ENCODE results near the gene DPY19L1.
"Not testable (repeated sequence)": the region's sequence is repeated elsewhere in the genome, so short reads cannot be mapped to it uniquely, and the experiment has no call there.

Gene DPY19L1

DNA sequence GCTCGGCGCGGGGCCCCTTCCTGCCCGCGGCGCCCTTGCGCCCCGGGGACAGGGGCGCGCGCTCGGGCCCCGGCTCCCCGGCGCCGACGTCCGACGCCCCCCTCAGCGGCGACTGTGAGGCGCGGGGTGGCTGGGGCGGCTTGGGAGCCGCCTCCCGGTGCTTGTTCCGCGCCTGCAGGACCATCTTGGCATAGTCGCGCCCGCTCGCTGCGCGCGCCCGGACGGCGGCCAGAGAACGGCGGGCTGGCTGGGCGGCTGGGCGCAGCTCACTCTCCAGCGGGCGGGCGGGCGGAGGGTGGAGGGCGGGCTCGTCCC, at the start of gene DPY19L1:
DPY19L1 (minus strand) TSS at position 275 of the 315 bp plus-strand sequence; CDS start at position 184, 91 bp downstream.
- no peak for DNase-seq

DNA sequence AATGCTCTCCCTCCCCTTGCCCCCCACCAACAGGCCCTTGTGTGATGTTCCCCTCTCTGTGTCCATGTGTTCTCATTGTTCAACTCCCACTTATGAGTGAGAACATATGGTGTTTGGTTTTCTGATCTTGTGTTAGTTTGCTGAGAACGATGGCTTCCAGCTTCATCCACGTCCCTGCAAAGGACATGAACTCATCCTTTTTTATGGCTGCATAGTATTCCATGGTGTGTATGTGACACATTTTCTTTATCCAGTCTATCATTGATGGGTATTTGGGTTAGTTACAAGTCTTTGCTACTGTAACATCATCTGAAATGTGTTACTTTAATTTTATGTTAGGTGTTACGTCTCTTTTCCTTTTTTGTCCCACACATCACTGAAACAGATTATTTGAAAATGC, 42.2 kb upstream of the DPY19L1 start:
- not testable (repeated sequence) for DNase-seq

DNA sequence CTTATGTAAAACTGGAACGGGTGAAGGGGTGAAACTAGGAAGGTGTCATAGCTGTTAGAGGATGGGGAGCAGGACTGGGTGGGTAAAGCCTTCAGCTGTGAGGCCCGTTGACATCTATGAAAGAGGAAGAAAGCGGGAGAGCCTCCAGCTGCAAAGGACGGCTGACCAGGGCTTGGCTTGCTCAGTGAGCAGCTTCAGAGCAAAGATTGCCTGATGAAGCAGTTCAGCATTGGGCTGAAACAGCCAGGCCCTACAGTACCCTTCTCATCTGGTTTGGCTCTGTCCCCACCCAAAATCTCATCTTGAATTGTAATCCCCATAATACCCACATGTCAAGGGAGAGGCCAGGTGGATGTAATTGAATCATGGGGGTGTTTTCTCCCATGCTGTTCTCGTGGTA, 36.7 kb upstream of the DPY19L1 start:
- not testable (repeated sequence) for DNase-seq

DNA sequence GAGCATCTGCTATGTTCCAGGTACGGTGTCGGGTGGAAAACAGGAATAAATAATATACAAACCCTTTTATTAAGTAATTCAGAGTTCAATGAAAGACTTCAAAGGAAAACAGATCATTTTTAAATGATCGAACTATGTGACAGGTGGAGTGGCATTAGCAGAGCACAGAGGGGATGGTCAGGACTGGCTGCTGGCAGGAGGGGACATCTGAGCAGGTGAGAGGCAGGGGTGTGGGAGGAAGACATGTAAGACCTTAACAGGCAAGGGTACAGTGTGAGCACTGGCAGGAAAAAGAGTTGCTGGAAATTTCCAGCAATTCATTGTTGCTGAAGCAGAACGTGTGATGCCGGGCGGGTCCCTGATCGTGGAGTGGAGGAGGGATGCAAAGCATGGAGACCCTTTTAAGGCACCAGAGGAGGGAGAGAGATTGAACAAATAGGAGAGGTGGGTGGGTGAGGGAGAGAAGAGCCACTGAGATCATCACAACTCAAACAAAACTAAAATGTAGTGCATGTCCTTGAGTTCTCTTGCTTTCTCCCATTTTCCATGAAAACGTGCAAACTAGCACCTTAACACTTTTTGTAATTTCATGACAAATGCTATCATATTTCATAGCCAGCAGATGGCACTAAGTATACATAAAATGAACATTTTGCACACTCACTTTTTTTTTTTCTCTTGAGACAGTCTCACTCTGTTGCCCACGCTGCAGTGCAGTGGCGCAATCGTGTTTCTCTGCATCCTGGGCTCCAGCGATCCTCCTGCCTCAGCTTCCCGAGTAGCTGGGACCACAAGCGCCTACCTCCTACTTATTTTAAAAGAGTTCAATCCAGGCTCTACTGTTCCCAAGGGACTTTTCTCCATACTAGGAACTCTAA, 35.9 kb upstream of the DPY19L1 start:
- DNase-seq: peak; percentile 19

- DNase-seq: not testable (repeated sequence)
Observed at GRCh38 chr7:35069084-35069483, 31.8 kb upstream of the DPY19L1 start.

GRCh38 chr7:35065382-35065781, 28.1 kb upstream of the DPY19L1 start:
- DNase-seq: not testable (repeated sequence)

DNA sequence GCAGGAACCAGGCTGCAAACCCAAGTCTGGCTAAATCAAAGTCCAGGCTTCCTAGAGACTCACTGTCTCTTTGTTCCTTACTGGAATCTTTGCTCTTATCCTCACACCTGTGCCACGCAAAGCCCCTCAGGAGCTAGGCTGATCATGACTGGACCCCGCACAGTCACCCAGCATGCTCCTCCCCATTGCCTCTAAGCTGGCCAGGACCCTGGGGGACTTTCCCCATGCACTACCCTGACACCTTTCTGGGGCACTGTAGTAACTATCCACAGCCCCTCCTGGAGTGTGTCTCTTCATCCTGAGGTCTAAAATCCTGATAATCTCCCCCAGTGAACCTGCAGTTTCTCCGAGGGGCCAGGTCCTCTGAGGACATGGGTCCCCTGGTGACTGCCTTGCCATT, 21.3 kb upstream of the DPY19L1 start:
- DNase-seq: not testable (repeated sequence)

DNA sequence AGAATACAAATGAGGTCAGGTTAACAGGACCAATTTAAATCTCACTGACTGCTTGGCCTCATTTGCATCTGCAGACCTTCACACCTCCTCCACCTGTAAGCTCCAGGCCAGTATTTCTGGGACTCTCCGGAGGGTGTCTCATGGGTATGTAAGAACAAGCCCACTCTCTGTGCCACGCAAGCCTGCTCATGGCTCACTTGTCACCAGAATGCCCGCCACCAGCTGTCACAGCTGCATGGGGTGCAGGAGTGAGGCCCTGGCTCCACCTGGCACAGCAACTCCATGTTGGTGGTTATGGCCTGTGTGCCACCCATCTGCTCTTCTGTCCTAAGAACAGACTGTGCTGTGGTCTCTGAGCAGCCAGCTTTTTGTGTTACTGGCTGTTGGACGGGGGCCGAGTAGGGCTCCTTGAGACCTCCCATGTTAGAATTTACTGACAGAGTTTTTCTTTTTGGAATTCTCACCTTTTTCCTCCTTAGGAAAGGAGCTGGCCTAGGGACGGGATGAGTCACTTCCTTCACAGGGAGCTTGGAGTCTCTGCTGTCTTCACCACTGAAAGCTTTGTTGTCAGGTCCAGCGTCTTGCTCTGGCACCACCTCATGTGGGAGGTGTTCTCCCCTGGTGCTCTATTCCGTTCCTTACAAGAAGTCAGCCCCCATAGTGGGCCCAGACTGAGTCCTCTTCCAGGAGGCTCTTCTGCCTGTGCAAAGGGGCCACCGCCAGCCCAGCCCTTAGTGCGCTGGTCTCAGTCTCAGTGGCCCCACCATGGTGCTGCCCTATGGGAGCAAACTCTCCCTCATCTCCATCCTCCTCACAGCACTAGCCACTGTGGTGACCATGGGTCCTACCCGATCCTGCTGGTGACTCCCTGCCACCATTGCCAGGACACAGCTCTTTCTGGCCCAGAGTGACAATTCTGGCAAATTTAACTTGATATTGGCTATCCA, 20.5 kb upstream of the DPY19L1 start:
- peak; percentile 7 for DNase-seq

GRCh38 chr7:35055733-35056132, 18.4 kb upstream of the DPY19L1 start:
- DNase-seq: not testable (repeated sequence)

DNA sequence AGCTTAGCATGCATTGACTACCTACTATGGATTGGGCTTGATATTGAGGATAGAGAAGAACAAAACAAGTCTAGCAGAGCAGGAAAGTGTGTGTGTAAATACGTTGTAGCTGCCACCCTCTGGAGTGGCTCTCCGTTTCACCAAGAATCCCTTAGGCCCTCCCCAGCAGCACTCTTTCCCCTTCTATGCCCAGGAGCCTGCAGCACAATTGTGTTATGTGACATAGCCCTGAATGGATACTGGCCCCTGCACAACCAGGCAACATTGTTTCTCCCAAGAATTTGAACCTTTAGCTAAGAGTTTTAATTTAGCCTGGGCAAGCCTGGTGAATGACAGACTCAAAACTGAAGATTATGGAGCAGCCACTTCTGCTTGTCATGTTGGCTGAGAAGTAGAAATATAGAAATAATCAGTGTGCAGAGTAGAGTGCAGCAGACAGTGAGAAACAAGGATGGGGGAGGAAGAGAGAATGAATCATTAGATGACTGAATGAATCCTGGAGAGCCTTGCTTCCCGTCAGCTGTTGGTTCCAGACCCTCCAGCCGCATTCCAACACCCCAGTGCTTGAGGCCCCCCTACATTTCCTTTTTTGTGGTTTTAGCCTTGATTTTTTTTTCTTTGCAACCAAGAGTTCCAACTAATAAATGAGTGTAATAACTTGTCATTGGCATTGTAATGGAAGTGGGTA, 16.3 kb upstream of the DPY19L1 start:
- DNase-seq: not testable (repeated sequence)

- not testable (repeated sequence) for DNase-seq
Observed at GRCh38 chr7:35048390-35048789, 11.1 kb upstream of the DPY19L1 start.

DNA sequence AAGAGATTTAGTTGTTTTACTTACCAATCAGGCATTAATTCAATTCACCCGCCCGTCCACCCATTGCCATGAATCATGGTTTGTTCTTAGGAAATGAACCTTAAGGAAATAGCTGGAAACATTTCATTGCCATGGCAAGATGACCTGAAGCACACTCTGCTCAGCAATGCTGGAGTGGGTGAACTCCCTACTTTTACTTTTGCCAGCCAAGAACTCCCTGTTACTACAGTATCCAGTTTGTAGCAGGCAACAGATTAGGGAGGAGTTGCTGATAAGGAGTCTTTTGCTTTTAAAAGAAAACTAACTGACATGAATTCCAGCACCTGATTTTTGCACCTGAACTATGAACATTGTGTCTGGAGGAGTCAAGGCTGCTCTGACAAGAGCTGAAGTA, 10.6 kb upstream of the DPY19L1 start:
- not testable (repeated sequence) for DNase-seq

DNA sequence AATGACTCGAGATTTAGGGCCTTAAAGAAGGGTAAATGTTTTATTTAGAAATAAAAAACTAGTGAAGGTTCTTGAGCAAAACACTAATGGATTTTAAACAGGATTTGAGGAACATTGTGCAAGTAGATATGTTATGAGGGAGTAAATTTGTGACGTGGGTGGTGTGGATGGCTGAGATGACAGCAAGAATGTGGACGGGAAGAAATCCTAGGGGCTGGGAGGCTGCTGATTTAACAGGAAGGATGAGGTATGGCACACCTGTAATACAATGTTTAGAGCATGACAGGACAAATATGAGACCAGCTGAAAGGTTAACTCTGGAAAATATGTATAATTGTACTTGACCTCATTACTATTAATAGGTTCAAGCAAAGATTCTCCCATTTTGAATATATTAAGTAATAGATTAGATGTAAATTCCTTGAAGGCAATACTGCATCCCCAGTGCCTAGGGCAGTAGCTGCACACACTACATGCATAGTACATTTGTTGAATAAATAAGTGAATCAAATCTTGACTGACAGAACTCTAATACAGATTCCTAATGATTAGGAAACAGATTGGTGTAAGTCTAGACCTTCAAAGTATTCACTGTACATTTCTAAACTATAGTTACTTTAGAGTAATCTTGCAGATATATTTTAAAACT, 10.1 kb upstream of the DPY19L1 start:
- DNase-seq: not testable (repeated sequence)

DNA sequence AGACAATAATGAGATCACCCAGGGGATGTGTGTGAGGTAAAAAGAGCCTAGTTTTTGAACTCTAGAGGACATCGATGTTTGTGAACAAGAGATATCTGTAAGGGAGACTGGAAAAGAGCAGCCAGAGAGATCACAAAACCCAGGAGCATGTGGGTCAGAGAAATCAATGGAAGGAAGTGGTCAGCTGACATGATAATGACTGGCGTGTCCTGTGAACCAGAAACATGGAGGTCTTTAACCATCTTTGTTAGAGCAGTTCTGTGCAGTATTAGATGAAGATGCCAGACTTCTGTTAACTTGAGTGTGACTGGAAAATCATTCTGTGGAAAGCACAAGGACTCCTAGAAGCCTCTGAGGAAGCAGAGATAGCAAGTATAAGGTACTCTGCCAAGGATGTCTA, 6.0 kb upstream of the DPY19L1 start:
- DNase-seq: not testable (repeated sequence)

DNA sequence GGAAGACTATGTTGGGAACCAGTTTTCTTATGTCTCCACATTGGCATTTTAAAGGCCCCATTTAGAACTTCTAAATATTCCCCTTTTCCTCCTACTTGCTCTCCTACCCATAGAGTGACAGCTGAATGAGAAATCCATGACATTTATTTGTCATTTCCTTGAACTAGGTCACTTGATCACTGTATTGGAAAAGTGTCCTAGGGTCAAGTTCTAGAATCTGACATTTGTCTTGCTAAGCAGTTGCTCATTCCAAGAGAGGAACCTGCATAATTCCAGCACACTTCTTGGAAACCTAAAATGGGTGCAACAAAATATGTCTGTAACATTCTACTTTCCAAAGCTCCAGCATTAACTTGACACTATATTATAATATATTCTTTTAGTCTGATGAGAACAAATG, 3.6 kb upstream of the DPY19L1 start:
- DNase-seq: no peak

DNA sequence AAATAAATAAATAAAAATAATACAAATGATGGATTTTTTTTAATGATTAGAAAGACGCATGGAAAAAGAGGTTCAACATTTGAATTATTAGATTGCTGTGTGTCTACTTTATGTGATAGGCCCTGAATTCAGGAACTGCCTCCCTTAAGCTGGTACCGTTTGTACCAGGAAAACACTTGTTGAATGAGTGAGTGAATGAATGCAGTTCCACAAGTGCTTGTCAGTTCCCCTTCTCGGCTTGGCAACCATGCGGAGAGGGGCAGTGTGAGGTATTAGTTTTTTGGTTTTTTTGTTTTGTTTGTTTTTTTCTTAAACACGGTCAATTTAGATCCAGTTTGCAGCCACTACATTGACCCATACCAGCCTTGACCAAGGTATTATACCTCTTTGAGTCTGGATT, 2.1 kb upstream of the DPY19L1 start:
- DNase-seq: no peak

DNA sequence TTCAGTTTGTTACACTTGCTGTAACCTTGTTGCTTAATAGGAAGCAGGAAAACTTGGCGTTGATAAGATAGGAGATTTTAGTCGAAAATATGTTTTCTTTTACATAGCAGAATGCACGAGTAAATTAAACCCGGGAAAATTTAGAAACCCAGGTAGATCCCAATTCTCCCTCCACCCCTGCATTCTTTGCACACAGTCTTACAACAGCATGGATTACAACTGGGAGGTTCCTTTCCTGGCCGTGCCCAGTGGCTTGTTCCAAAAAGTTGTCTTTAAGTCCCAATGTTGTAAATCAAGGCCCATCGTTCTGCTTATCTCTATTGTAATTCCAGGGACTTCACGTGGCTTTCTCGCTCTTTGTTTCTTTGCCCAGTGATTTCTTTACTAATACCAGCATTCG, 1.1 kb upstream of the DPY19L1 start:
- DNase-seq: no peak

GRCh38 chr7:35037526-35038341, 449 bp upstream of the DPY19L1 start:
- DNase-seq: peak; percentile 88

DNA sequence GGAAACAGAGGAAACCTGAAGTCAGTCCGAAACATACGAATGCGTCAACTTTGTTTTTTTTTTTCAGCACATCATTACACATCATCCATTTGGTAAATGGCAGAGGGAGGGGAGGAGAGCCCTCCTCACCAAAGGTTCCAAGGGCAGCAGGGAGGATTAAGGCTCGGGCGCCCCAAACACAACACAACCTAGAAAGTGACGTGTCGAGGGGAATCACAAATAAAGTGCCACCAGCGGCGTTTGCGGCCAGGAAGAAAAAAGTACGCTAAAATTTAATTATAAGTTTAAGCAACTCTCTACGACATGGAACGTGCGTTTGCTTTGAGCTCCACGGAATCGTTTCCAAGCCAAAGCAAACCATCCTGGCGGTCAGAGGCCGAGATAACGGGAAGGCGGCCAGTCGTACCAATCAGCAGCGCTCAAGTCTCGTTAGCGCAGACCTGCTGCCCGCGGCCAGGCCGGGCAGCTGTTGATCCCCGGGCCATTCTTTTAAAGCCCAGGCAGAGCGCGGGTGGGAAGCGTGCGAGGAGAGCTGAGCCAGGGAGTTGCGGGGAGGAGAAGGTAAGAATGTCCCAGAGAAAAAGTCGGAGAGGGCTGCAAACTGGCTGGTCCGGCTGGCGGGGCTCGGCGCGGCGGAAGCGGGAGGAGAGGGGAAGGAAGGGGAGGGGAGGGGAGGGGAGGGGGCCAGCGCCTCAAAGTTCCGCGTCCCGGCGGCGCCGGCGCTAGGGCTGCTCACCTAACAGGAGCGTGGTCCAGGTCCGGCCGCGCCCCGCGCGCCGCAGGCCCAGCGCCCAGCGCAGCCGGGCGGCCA, 719 bp downstream of the DPY19L1 start:
- no peak for DNase-seq

- DNase-seq: no peak
Observed at GRCh38 chr7:35035511-35035961, 1.7 kb downstream of the DPY19L1 start.

GRCh38 chr7:35032166-35032565, 5.1 kb downstream of the DPY19L1 start:
- DNase-seq: no peak

All from NCI-H2171 (cell line).